ENCODE results near the gene PSMG4. TPM values are rescaled to one million over a fixed set of nuclear protein-coding genes. Genes with fewer than 3 reads are reported as not detected.

The PSMG4 gene
- total RNA-seq, 1 donor from 2014 or later, result 23.9 TPM

GRCh38 chr6:3290931-3291211, 32.1 kb downstream of the PSMG4 start:
- Histone ChIP-seq H3K4me3 (no peak overlapping the region), H3K4me1 (no peaks in the 10 kb centered on the region), H3K36me3 (no peaks in the 10 kb centered on the region), H3K27ac (no peak overlapping the region), H3K27me3 (no peaks in the 10 kb centered on the region), H3K9me3 (no peaks in the 10 kb centered on the region)
- no peak for TF ChIP-seq CTCF (IDR thresholded peaks at IDR 0.05)
- intact Hi-C loops (cut with DNase I), result no loop called here
- DNase-seq (ENCODE audit: low spot score in 2 of 2), result no peak

GRCh38 chr6:3291346-3291745, 32.6 kb downstream of the PSMG4 start:
- no peaks in the 10 kb centered on the region for H3K9me3 ChIP-seq
- no peak for DNase-seq (ENCODE audit: low spot score in 2 of 2)
- no peak overlapping the region for H3K4me3 ChIP-seq
- H3K27me3 ChIP-seq, result no peaks in the 10 kb centered on the region
- intact Hi-C loops (cut with DNase I), result no loop called here
- no peak for TF ChIP-seq CTCF (IDR thresholded peaks at IDR 0.05)
- H3K27ac ChIP-seq, result no peak overlapping the region
- no peaks in the 10 kb centered on the region for H3K4me1 ChIP-seq
- no peaks in the 10 kb centered on the region for H3K36me3 ChIP-seq

DNA sequence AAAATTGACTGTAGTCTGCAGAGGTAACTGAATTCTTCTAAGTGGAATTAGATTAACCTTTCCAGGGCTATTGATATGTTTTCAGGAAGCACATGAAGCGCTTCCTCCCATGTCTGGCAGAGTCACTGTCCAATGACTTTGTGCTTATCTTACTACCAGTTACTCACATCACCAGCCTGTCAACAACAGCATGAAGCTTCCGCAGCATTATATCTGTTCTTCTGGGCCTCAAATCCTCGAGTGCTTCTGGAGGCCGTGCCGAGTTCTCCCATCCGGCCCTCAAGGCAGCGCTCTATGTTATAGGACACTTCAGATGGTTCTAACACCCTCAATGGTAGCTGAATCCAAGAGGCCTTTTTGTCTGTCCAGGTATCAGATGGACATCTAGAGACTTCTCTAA, 33.2 kb downstream of the PSMG4 start:
- H3K9me3 ChIP-seq, result no peaks in the 10 kb centered on the region
- intact Hi-C loops (cut with DNase I), result no loop called here
- no peak for TF ChIP-seq CTCF (IDR thresholded peaks at IDR 0.05)
- no peaks in the 10 kb centered on the region for H3K27me3 ChIP-seq
- no peak overlapping the region for H3K4me3 ChIP-seq
- no peaks in the 10 kb centered on the region for H3K36me3 ChIP-seq
- no peaks in the 10 kb centered on the region for H3K4me1 ChIP-seq
- no peak for DNase-seq (ENCODE audit: low spot score in 2 of 2)
- H3K27ac ChIP-seq, result no peak overlapping the region

DNA sequence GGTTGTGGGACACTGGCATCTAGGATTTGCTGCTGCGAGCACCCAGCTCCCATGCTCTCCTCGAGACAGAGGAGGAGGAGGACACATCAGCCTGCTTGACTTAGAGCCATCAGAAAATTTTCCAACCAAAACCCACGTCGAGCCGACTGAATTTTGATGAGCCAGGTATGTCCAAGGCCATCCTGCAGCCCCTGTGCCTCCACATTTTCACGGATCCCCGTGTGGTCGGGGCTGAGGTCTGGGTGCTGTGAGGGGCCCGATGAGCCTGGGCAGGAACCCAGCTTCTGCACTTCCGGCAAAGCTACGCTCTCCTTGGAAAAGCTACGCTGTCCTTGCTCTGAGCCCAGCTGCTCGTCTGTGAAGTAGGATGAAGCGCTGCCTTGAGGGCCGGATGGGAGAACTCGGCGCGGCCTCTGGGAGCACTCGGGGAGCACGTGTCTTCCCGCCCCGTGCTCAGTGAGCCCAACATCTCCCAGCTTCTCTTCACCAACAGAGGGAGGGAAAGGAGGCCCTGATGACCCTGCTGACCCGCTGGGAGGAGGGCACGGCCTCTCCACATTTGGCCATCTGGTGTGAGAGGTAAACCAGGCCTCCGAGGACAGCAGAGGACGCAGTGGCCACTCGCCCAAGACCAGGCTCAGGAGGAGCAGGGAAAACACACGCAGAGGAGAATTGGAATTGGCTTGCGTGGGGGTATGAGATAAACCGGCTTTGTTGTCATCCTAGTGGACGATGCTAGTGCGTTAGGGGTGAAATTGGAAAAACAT, 33.9 kb downstream of the PSMG4 start:
- no peak for TF ChIP-seq CTCF (IDR thresholded peaks at IDR 0.05)
- peak in 1 of 2 donors; percentile 52 for DNase-seq (ENCODE audit: low spot score in 2 of 2)
- H3K36me3 ChIP-seq, result no peaks in the 10 kb centered on the region
- intact Hi-C loops (cut with DNase I), result no loop called here
- H3K27ac ChIP-seq, result no peak overlapping the region
- H3K9me3 ChIP-seq, result no peaks in the 10 kb centered on the region
- no peaks in the 10 kb centered on the region for H3K4me1 ChIP-seq
- no peaks in the 10 kb centered on the region for H3K27me3 ChIP-seq
- no peak overlapping the region for H3K4me3 ChIP-seq

GRCh38 chr6:3293271-3294155, 34.8 kb downstream of the PSMG4 start:
- no peak overlapping the region for H3K27ac ChIP-seq
- no peaks in the 10 kb centered on the region for H3K9me3 ChIP-seq
- H3K4me1 ChIP-seq, result no peaks in the 10 kb centered on the region
- no peak for TF ChIP-seq CTCF (IDR thresholded peaks at IDR 0.05)
- H3K36me3 ChIP-seq, result no peaks in the 10 kb centered on the region
- peak in 1 of 2 donors; percentile 59 for DNase-seq (ENCODE audit: low spot score in 2 of 2)
- no peak overlapping the region for H3K4me3 ChIP-seq
- intact Hi-C loops (cut with DNase I), result no loop called here
- H3K27me3 ChIP-seq, result no peaks in the 10 kb centered on the region
